ENCODE results near the gene SLC22A23.

Gene SLC22A23

DNA sequence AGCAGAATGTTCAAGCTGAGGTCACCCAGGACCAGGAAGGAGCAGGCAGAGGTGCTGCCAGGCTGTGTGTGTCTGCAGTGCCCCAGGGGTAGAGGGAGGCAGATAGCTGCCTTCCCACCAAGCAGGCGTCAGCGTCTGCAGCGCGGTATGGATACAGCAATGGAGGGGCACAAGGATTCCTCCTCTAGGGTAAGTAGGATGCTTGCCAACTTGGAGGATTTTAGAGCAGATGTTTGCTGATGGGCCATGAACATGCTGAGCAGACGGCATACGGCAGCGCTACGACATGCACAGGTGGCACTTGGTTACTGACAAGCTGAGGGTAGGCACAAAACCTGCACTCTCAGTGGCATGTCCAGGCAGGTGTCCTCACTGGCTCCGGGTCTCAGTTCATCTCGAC, 150.0 kb downstream of the SLC22A23 start:
- no peaks in the 10 kb centered on the region for H3K4me1 ChIP-seq (ENCODE audit: insufficient read depth, low read length)
- no peak overlapping the region for H3K4me2 ChIP-seq (ENCODE audit: insufficient read depth, low read length)
- no peak overlapping the region for H3K27ac ChIP-seq (ENCODE audit: low read length)
- no peak for TF ChIP-seq EZH2 (IDR thresholded peaks at IDR 0.05; ENCODE audit: borderline replicate concordance, low read depth, low read length, severe bottlenecking)
- ATAC-seq (ENCODE audit: insufficient read depth, low read depth) (no peak), DNase-seq (no peak)
- no peak overlapping the region for H3K9ac ChIP-seq (ENCODE audit: low read depth, low read length)
- no peak overlapping the region for H2AFZ ChIP-seq (ENCODE audit: low read depth, low read length)
- peaks cover 7% of the 10 kb centered on the region for H3K27me3 ChIP-seq (ENCODE audit: insufficient read depth, low read length, poor library complexity)
- no peaks in the 10 kb centered on the region for H3K79me2 ChIP-seq (ENCODE audit: insufficient read depth, low read length)
- no peaks in the 10 kb centered on the region for H3K36me3 ChIP-seq (ENCODE audit: insufficient read depth, low read length)
- H3K9me3 ChIP-seq (ENCODE audit: insufficient read depth, low read length, severe bottlenecking), result peaks cover 6% of the 10 kb centered on the region
- no peaks in the 10 kb centered on the region for H4K20me1 ChIP-seq (ENCODE audit: insufficient read depth, low read length)
- no peak overlapping the region for H3K4me3 ChIP-seq (ENCODE audit: low read depth in 1 of 2, low read length in 2 of 2)

DNA sequence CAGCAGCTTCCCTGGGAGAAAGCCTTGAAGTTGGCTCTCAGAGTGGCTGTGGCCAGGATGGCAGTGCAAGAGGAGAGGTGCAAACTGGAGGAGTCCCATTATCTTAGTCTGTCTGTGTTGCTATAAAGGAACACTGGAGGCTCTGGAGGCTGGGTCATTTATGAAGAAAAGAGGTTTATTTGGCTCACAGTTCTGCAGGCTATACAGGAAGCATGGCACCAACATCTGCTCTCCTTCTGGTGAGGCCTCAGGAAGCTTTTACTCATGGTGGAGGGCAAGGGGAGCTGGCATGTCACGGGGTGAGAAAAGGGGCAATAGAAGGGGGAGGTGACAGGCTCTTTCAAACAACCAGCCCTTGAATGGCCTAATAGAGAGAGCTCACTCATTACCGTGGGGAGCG, 151.0 kb downstream of the SLC22A23 start:
- Histone ChIP-seq H4K20me1 (ENCODE audit: insufficient read depth, low read length) (no peaks in the 10 kb centered on the region), H3K9ac (ENCODE audit: low read depth, low read length) (no peak overlapping the region), H2AFZ (ENCODE audit: low read depth, low read length) (no peak overlapping the region), H3K36me3 (ENCODE audit: insufficient read depth, low read length) (no peaks in the 10 kb centered on the region), H3K79me2 (ENCODE audit: insufficient read depth, low read length) (no peaks in the 10 kb centered on the region), H3K4me1 (ENCODE audit: insufficient read depth, low read length) (no peaks in the 10 kb centered on the region), H3K9me3 (ENCODE audit: insufficient read depth, low read length, severe bottlenecking) (peaks cover 6% of the 10 kb centered on the region), H3K4me2 (ENCODE audit: insufficient read depth, low read length) (no peak overlapping the region), H3K27ac (ENCODE audit: low read length) (no peak overlapping the region), H3K4me3 (ENCODE audit: low read depth in 1 of 2, low read length in 2 of 2) (no peak overlapping the region), H3K27me3 (ENCODE audit: insufficient read depth, low read length, poor library complexity) (peaks cover 8% of the 10 kb centered on the region)
- no peak for DNase-seq
- no peak for TF ChIP-seq EZH2 (IDR thresholded peaks at IDR 0.05; ENCODE audit: borderline replicate concordance, low read depth, low read length, severe bottlenecking)
- TF ChIP-seq, protein P1, sequence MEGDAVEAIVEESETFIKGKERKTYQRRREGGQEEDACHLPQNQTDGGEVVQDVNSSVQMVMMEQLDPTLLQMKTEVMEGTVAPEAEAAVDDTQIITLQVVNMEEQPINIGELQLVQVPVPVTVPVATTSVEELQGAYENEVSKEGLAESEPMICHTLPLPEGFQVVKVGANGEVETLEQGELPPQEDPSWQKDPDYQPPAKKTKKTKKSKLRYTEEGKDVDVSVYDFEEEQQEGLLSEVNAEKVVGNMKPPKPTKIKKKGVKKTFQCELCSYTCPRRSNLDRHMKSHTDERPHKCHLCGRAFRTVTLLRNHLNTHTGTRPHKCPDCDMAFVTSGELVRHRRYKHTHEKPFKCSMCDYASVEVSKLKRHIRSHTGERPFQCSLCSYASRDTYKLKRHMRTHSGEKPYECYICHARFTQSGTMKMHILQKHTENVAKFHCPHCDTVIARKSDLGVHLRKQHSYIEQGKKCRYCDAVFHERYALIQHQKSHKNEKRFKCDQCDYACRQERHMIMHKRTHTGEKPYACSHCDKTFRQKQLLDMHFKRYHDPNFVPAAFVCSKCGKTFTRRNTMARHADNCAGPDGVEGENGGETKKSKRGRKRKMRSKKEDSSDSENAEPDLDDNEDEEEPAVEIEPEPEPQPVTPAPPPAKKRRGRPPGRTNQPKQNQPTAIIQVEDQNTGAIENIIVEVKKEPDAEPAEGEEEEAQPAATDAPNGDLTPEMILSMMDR (IDR thresholded peaks at IDR 0.05; ENCODE audit: borderline replicate concordance, extremely low read depth, low read length, poor library complexity, severe bottlenecking), result no peak
- no peak for ATAC-seq (ENCODE audit: insufficient read depth, low read depth)

DNA sequence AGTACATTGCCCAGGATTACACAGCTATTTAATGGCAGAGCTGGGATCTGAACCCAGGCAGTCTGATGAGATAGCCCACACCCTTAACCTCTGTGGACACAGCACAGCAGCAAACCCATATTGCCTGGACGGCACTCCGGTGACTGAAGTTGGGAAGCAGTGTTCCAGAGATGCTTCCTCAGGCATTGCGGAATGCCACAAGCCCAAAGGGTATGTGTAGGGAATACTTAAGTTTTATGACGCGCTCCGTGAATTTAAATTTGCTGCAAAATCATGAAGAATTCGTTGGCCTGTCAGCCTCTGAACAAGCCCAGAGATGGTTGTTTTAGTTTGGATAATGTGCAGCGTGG, 151.7 kb downstream of the SLC22A23 start:
- TF ChIP-seq, protein P1 (IDR thresholded peaks at IDR 0.05; ENCODE audit: borderline replicate concordance, extremely low read depth, low read length, poor library complexity, severe bottlenecking), result no peak
- no peak for TF ChIP-seq EZH2 (IDR thresholded peaks at IDR 0.05; ENCODE audit: borderline replicate concordance, low read depth, low read length, severe bottlenecking)
- Histone ChIP-seq H3K36me3 (ENCODE audit: insufficient read depth, low read length) (no peaks in the 10 kb centered on the region), H3K4me1 (ENCODE audit: insufficient read depth, low read length) (no peaks in the 10 kb centered on the region), H3K79me2 (ENCODE audit: insufficient read depth, low read length) (no peaks in the 10 kb centered on the region), H3K9ac (ENCODE audit: low read depth, low read length) (no peak overlapping the region), H3K27me3 (ENCODE audit: insufficient read depth, low read length, poor library complexity) (peaks cover 6% of the 10 kb centered on the region), H3K4me2 (ENCODE audit: insufficient read depth, low read length) (no peak overlapping the region), H3K4me3 (ENCODE audit: low read depth in 1 of 2, low read length in 2 of 2) (no peak overlapping the region), H3K9me3 (ENCODE audit: insufficient read depth, low read length, severe bottlenecking) (peaks cover 6% of the 10 kb centered on the region), H4K20me1 (ENCODE audit: insufficient read depth, low read length) (no peaks in the 10 kb centered on the region), H2AFZ (ENCODE audit: low read depth, low read length) (no peak overlapping the region), H3K27ac (ENCODE audit: low read length) (no peak overlapping the region)
- no peak for ATAC-seq (ENCODE audit: insufficient read depth, low read depth)
- DNase-seq, result no peak

DNA sequence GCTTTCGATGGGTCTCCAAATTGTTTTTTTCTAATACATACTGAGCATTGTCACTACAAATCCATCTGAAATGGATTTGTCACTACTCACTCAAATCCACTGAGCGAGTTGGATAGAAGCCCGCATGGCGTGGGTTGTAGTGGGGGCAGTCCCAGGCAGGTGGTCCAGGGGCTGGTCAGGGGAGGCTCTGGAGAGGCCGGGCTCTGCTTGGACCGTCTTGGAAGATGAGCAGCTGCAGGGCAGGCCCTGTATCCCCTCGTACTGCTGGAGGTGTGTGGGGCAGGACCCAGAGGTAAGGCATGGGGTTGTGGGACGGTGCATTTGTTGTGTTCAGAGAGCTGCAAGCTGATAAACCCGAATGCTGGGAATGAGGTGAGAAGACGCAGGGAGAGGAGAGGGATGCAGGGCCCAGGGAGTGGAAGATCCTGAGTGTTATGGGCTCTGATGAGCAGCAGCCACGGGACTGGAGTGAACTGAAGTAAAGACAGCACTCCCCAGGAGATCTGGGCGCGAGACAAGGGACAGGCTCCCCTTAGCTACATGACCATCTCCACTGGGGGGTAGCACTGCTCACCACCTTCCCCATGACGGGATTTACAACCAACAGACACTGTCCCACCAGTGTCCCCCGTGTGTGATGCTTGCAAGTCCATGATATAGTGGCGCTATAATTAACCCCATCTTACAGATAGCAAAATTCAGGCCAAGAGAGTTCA, 152.2 kb downstream of the SLC22A23 start:
- H3K9me3 ChIP-seq (ENCODE audit: insufficient read depth, low read length, severe bottlenecking), result peaks cover 6% of the 10 kb centered on the region
- no peak overlapping the region for H2AFZ ChIP-seq (ENCODE audit: low read depth, low read length)
- H3K4me2 ChIP-seq (ENCODE audit: insufficient read depth, low read length), result no peak overlapping the region
- no peak overlapping the region for H3K9ac ChIP-seq (ENCODE audit: low read depth, low read length)
- H3K4me3 ChIP-seq (ENCODE audit: low read depth in 1 of 2, low read length in 2 of 2), result no peak overlapping the region
- TF ChIP-seq, protein P1 (IDR thresholded peaks at IDR 0.05; ENCODE audit: borderline replicate concordance, extremely low read depth, low read length, poor library complexity, severe bottlenecking), result no peak
- TF ChIP-seq EZH2 (IDR thresholded peaks at IDR 0.05; ENCODE audit: borderline replicate concordance, low read depth, low read length, severe bottlenecking), result no peak
- no peaks in the 10 kb centered on the region for H3K36me3 ChIP-seq (ENCODE audit: insufficient read depth, low read length)
- H3K27ac ChIP-seq (ENCODE audit: low read length), result no peak overlapping the region
- H3K79me2 ChIP-seq (ENCODE audit: insufficient read depth, low read length), result no peaks in the 10 kb centered on the region
- DNase-seq (no peak), ATAC-seq (ENCODE audit: insufficient read depth, low read depth) (no peak)
- H3K27me3 ChIP-seq (ENCODE audit: insufficient read depth, low read length, poor library complexity), result peaks cover 6% of the 10 kb centered on the region
- H4K20me1 ChIP-seq (ENCODE audit: insufficient read depth, low read length), result no peaks in the 10 kb centered on the region
- no peaks in the 10 kb centered on the region for H3K4me1 ChIP-seq (ENCODE audit: insufficient read depth, low read length)

Measured in DND-41 (cell line).